HG02623 (cell line): ENCODE measurements around the gene C12orf43.

ENCODE experiments used
- ATAC-seq: cut with Tn5 transposase; IDR thresholded peaks from one replicate; pipeline ENCODE4 v1.9.1; 2021; ENCODE audit warnings: moderate library complexity; ENCODE audit not compliant: unreplicated experiment

C12orf43 gene

GRCh38 chr12:121030576-121031212 lies 14.4 kb upstream of the C12orf43 start:
- no peak for ATAC-seq

- ATAC-seq, result no peak
Measured at GRCh38 chr12:121026274-121027045, 10.2 kb upstream of the C12orf43 start.

GRCh38 chr12:121025442-121026226 lies 9.3 kb upstream of the C12orf43 start:
- no peak for ATAC-seq

- ATAC-seq, result no peak
Measured at GRCh38 chr12:121023799-121024198, 7.5 kb upstream of the C12orf43 start.

- no peak for ATAC-seq
Measured at GRCh38 chr12:121022713-121023112, 6.4 kb upstream of the C12orf43 start.

GRCh38 chr12:121021754-121022153 lies 5.5 kb upstream of the C12orf43 start:
- no peak for ATAC-seq

GRCh38 chr12:121018860-121019617 lies 2.8 kb upstream of the C12orf43 start:
- ATAC-seq, result no peak

- no peak for ATAC-seq
Measured at GRCh38 chr12:121017966-121018491, 1.7 kb upstream of the C12orf43 start.

- ATAC-seq, result no peak
Measured at GRCh38 chr12:121013715-121014114, 2.6 kb downstream of the C12orf43 start.

GRCh38 chr12:121011820-121012219 lies 4.5 kb downstream of the C12orf43 start:
- ATAC-seq, result no peak

- ATAC-seq, result no peak
Measured at GRCh38 chr12:121010860-121011259, 5.4 kb downstream of the C12orf43 start.

GRCh38 chr12:121009741-121010140 lies 6.5 kb downstream of the C12orf43 start:
- no peak for ATAC-seq

GRCh38 chr12:121008347-121009098 lies 7.8 kb downstream of the C12orf43 start:
- ATAC-seq, result no peak

GRCh38 chr12:121005346-121005815 lies 10.9 kb downstream of the C12orf43 start:
- ATAC-seq, result no peak

GRCh38 chr12:121004253-121004815 lies 12.0 kb downstream of the C12orf43 start:
- ATAC-seq, result no peak

GRCh38 chr12:121003650-121004049 lies 12.6 kb downstream of the C12orf43 start:
- ATAC-seq, result no peak

- ATAC-seq, result no peak
Measured at GRCh38 chr12:121001841-121002483, 14.3 kb downstream of the C12orf43 start.

- ATAC-seq, result no peak
Measured at GRCh38 chr12:121001060-121001459, 15.2 kb downstream of the C12orf43 start.

GRCh38 chr12:121000530-121000929 lies 15.8 kb downstream of the C12orf43 start:
- no peak for ATAC-seq
